NCI-H1694 (cell line): ENCODE results near the gene BCAS4.
"Not testable (repeated sequence)": the region's sequence is repeated elsewhere in the genome, so short reads cannot be mapped to it uniquely, and the experiment has no call there.

Experiments used
- DNase-seq: peaks from one replicate; lab custom pipeline; 2025; lab: John Stamatoyannopoulos, UW

Gene BCAS4

DNA sequence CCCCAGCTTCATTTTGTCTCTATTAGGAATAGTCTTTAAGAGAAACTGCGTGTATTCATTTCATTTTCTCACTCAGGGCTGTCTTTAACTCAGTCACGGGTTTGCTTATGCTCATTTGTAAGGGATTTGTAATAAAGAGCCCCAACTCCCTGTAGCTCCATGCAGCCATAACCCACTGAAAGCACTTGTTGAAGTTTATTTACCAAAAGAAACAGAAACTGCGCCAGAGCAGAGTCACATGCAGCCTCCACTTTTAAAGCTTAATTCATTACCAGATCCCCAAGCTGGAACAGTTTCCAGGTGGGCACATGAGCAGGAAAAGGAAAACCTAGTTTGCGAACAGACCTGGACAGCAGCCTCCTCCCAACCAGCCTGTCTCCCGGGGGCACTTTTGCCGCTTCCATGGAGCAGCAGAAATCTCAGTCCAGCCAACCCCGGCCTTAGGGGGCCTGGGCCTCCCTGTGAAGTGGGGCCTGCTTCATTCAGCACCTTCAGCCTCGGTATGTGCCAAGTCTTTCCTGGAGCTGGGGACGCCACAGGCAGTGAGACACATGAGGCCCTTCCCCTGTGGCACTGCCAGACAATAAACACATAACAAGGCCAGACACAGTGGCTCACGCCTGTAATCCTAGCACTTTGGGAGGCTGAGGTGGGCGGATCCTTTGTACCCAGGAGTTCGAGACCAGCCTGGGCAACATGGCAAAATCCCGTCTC lies 4.5 kb downstream of the BCAS4 start:
- DNase-seq: no peak

DNA sequence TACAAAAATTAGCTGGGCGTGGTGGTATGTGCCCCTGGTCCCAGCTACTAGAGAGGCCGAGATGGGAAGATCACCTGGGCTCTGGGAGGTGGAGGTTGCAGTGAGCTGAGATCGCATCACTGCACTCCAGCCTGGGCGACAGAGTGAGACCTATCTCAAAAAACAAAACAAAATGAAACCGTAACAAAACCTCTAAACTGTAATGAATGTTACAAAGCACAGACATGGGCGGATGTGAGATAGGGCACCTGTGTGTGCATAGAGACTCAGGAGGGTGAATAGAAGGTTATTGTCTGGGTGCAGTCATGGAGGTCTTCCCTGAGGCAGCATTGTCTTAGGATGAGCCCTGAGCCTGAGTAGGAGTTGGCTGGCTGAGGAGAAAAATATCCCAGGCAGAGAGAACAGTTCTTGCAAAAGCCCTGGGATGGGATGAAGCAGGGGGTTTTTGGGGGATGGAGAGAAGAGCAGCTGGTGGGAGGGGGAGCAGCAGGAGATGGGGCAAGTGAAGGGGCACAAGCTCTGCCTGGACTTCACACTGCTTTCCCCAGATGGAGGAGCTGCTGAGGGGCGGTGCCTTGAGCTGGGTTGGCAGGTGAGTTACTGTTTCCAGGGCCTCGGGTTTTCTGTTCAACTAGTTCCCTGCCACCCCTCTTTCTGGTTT lies 5.2 kb downstream of the BCAS4 start:
- no peak for DNase-seq

DNA sequence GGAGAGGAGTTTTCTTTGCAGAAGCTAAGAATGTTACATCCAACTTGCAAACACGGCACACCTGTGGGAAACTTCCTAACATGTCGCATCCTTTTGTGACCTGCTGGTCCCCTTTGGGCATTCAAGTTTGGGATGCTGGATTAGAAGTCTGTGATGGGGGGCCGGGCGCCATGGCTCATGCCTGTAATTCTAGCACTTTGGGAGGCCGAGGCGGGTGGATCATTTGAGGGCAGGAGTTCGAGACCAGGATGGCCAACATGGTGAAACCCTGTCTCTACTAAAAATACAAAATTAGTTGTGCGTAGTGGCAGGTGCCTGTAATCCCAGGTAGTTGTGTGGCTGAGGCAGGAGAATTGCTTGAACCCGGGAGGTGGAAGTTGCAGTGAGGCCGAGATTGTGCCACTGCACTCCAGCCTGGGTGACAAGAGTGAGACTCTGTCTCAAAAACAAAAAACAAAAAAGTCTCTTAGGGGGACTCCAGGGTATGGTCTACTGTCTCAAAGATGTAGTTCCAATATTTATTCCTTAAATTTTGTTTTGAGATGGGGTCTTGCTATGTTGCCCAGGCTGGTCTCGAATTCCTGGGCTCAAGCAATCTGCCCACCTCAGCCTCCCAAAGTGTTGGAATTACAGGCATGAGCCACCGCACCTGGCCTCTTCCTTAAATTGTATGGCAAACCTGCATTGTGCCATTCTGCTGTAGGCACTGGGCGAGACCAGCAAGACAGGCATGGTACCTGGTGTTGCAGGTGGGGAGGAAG lies 6.3 kb downstream of the BCAS4 start:
- not testable (repeated sequence) for DNase-seq

DNA sequence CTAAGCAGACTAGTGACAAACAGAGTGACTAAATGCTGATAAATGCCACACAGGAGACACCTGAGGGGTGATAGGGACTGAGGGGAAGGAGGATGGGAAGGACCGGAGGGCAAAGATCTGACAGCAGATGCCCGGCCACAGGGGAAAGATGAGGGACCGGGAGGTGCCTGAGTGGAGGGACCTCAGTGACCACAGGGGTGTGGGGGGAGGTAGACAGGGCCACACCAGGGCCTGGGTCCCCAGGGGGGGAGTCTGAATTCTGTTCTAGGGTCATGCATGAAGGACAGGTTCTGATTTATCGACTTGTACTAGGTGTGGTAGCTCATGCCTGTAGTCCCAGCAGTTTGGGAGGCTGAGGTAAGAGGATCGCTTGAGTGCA lies 6.9 kb downstream of the BCAS4 start:
- no peak for DNase-seq

DNA sequence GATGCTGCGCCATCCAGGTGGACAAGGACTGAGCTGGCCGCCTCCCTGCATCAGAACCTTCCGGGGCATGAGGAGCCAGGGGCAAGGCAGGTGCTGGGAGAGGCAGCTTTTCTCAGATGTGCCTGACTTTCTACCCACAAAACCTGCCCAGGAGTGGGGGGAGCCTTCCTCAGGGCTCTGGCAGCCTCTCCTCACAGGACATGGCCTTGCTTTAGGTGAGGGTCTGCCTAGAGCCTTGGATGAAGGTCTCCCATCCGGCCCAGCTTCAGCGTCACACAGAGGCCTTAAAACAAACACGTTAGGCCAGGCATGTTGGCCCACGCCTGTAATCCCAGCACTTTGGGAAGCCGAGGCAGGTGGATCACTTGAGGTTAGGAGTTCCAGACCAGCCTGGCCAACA lies 7.4 kb downstream of the BCAS4 start:
- DNase-seq: no peak

DNA sequence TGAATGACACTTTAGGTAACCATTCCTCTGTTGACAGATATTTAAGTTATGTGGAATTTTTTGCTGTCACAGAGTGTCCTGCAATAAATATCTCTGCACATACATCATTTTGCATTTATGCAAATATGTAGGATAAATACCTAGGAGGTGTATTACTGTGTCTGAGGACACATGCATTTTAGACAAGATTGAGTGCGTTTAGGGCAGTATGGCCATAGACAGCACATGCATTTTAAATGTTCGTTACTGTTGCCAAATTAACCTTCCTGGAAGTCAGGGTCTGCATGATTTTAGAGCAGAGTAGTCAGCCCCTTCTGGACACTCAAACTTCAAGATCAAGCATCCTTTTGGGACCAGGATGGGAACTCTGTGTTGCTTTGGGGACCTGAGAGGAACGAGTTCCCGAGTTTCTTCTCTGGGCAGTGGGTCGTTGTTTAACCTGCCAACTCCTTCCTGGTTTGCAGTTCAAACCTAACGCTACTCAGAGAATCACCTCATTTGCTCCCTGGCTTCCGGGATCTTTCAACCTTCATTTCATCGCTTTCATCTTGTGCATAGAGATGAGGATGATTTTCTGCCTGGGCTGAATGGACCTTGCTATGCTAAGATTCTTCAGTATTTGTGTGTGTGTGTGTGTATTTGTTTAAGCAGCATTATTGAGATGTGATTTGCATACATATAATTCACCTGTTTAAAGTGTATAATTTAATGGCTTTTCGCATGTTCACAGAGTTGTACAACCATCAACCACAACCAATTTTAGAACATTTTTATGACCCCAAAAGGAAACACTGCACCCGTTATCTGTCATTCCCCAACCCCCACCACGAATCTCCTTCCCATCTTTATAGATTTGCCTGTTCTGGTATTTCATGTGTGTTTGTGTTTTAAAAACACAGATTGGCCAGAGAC lies 9.8 kb downstream of the BCAS4 start:
- DNase-seq: no peak

DNA sequence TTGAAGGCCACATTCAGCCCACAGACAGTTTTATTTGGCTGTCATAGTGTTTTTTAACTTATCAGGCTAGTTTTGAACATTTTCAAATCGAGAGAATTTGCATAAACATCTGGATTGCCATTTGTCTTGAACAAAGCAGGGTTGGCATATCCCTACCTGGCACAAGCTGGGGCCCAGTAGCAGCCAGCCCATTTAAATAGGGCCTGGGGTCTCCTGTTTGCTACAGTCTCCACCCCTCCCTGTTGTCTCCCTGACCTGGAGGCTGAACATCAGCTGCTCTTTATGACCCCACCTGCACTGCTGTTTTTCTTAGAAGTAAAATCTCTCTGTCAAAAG lies 10.5 kb downstream of the BCAS4 start:
- no peak for DNase-seq

DNA sequence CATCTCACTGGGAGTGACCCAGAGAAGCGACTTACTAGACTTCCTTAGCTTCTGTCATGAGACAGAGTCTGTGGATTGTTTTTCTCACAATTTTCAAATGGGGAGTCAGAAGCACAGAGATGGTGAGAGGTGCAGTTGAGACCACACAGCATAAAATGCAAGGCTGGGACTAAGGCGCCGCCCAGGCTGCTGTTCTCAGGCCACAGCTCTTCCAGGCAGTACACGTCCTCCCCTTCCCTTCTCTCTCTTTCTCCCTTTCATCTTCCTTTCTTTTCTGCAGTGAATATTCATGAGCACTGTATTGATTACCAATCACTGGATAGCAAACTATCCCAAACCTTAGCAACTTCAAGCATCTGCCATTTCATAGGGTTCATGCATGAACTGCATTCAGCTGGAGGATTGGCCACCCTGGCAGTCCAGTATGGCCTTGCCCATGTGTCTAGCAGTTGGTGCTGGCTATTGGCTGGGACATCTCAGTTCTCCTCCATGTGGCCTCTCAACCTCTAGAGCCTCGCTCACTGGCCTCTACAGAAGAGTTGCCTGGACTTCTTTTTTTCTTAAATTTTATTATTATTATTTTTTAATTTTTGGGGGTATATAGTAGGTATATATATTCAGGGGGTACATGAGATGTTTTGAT lies 11.4 kb downstream of the BCAS4 start:
- no peak for DNase-seq

DNA sequence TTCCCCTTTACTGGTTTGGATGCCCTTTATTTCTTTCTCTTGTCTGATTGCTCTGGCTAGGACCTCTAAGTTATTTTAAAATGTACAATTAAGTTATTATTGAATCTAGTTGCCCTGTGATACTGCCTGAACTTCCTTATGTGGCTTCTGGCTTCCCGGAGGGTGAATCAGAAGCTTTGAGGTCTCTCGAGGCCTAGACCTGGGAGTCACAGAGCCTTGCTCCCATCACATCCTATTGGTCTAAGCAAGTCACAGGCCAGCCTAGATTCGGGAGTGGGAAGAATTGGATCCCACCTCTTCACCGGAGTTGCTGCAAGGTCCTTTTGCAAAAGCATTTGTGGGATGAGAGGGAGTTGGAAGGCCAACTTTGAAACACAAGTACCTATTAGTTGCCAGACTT lies 15.2 kb downstream of the BCAS4 start:
- DNase-seq: no peak

DNA sequence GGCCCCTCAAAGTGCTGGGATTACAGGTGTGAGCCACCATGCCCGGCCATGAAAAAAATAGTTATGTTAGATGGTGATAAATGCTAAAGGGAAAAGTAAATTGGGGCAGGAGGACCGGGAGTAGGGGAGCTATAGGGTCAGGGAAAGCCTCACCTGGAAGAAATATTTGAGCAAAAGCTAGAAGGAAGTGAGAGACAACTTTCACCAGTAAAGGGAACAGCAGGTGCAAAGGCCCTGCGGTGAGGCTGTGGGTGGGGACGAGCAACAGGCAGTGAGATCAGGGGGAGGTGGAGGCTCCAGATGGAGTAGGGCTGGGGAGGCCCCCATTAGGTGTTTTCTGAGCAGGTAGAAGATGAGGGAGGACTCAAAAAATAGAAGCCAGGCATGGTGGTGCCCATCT lies 16.0 kb downstream of the BCAS4 start:
- DNase-seq: no peak

DNA sequence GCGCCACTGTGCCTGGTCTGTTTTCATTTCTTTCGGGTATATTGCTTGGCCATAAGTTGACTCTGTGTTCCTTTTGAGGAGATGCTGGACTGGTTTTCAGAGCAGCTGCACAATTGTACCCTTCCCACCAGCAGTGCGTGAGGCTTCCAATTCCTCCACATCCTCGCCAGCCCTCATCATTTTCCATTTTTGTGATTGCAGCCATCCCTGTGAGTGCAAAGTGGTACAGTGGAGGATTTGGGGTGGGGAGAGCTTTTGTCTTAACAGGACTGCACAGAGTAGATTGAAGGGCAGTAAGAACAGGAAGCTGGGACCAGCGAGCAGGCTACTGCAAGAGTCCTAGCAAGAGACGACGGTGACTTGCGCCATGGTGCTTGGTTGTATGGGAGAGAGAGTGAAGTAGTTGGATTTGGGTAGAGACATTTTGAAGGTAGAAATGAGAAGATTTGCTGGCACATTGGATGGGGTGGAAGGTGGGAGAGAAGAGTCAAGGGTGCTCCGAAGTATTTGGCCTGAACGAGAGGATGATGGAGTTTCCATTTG lies 18.3 kb downstream of the BCAS4 start:
- DNase-seq: no peak

DNA sequence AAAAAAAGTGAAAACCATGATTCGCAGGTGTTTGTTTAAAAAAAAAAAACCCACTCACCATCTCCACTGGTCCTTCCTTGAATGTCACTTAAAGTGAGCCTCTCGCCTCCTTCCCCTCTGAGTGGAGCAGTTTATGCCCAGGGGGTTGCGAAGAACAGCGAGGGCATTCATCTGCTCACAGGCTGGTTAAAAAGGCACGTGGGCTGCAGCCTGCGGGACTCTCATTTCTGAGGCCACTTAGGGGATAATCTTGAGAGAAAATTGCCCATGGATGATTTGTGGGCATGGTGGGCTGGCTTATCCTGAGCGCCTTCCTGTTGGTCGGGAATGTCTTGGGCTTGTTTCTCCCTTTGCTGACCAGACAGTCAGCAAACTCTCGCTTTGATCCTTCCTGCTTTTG lies 18.9 kb downstream of the BCAS4 start:
- no peak for DNase-seq

DNA sequence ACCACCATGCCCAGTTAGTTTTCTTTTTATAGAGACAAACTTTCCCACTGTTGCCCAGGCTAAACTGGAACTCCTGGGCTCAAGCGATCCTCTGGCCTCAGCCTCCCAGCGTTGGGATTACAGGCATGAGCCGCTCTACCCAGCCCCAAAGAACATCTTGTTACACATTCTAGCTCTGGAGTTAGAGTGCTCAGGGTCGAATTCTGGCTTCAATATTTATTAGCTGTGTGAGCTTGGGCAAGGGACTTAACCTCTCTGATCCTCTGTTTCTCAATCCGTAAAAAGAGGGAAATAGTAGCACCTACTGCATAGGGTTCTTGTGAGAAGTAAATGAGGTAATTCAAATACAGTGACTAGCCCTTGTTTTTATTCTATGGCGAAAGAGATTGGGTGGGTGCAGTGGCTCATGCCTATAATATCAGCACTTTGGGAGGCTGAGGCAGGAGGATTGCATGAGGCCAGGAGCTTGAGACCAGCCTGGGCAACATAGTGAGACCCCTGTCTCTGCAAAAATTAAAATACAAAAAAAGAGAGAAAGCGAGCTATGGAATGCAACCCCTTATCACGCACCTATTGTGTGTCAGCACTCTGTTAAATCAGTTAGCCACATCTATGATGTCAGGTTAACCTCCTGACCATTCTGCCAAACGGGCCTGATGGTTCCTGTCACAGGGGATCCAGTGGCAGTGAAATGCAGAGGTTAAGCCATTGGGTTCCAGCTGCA lies 19.7 kb downstream of the BCAS4 start:
- no peak for DNase-seq

DNA sequence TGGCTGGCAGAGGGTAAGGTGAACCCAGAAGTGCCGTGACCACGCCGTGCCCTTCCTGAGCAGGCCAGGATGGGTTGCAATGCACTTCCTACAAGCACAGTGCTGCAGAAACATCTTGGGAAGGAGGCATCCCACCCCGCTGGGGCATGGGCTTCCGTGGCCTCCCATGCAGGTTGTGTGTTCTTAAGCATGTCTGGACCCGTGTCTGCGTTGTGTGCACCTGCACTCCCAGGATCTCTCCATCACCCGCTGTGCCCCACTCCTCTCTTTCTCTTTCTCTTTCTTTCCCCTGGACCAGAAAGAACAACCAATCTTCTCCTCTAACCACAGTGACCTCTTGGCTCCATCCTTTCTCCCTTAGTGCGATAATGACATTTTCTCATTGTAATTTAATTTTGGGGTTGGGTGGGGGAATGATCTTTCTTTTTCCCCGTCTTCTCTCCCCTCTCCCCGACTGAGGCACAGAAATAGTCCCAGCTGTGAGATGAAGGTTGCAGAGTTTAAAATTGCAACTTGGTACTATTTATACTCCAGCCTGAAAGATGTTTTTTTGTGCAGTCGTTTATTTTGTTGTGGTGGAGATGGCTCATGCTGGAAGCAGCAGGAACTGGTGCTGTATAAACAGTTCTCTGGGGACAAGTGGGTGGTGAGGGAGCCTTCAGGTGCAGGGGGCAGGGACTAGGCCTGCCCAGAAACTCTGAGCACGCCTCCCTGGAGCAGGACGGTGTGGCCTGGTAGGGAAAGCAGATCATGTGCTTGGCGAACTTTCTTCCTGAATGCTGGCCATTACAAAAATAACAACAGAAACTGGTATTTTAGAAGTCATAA lies 20.5 kb downstream of the BCAS4 start:
- DNase-seq: no peak

DNA sequence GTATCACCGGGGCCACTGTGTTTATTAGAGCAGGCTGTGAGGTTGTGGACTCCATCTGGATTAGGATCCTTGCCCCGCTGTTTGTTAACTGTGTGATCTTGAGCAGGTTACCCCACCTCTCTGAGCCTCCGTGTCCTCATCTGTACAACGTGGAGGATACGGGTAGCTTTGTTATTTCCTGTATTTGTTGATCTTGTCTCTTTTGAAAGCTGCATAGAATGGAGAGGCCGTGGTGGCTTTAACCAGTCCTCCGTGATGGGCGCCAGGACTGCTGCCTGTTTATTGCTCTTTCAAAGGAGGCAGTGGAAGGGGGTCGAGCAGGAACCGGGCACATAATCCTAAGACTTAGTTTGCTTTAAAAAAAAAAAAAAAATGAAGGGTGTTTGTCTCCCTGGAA lies 22.9 kb downstream of the BCAS4 start:
- no peak for DNase-seq

DNA sequence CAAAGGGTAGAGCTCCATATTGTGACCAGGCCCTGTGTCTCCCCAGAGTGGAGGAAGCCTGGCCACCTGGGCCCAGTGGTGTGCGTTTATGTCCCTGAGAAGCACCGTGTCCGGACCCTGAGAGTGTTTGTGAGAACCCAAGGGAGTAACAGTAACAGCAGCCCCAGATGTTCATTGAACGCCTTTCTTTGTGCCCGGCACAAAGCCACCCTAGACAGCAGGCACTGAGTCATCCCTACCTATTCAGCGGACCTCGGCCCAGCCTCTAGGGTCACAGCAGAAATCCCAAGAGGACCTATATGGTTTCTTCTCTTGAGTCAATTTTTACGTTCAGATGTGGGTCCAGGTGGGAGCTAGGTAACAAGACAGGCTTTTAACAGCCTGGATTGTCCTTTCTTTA lies 24.5 kb downstream of the BCAS4 start:
- no peak for DNase-seq

DNA sequence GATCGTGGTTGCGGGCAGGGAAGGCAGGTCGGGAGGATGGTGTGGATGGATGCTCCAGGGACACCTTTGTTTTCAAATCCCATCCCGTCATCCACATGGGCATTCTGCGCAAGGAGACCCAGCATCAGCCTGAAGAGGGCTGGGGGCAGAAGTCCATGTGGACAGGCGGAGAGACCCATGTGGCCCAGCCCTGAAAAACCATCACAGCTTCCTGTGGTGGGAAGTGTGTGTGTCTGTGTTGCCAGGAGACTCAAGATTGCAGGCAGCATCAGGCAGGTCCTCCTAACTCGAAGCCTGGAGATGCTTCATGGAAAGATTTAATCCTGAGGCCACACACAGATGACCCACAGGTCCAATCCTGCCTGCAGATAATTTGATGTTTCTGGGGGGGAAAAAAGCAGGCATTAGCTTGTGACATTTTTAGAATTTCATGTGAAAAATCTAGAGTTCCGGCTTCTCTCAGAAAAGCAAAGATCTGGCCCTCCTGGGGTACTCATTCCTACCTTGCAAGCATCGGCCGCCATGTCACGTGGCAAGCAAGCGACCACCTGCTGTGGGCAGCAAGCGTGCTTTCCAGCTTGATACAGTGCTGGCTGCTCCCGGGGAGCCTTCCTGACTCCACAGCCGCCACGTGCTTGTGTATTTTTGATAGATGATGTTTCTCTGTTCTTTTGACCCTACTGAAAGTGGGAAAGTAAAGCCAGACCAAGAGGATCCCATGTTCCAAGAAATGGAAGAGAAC lies 25.8 kb downstream of the BCAS4 start:
- DNase-seq: no peak

DNA sequence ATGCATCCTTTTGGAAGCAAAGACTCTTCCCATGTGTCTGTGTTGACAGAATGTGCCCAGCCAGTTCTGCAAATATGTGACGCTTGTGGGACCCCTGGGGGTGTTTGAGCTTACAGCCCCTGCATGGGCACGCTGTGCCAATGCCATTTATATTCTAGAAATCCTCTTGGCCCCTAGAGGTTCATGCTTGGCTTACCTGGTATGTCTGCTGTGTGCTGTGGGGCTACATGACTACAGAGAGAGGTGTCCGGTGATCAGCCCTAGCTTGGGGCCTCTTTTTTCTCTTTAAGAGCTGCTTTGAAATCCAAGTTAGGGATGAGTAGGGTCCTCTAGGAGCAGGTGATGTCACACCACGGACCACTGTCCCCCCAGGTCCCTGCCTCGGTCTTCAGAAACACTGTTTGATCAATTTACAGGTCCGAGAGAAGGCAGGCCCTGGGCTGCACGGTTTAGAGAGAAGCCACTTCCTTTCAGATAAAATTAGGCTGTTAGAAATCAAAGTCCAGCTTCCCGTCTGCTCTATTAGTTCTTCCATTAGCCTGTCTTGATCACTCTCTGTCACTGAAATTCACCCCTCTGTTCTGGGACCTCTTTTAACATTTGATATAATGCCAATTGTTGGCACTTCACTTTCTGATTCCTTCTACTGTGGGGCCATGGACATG lies 26.5 kb downstream of the BCAS4 start:
- no peak for DNase-seq

DNA sequence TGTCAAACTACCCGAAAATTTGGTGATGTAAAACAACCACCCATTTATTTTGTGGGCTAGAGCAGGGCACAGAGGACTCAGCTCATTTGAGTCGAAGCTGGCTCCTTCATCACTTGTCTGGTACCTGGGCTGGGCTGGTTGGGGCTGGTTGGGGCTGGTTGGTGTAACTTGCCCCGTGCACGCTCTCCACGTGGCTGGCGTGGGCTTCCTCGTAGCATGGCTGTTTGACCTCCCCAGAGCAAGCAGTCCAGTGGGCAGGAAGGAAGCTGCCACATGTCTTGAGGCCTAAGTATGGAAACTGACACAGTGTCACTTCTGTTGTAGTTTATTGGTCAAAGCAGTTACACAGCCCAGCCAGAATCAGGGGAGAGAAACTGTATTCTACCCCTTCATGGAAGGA lies 27.1 kb downstream of the BCAS4 start:
- DNase-seq: no peak
